A673 (cell line): ENCODE data around the gene SLC25A20.

ENCODE experiments used
- CTCF ChIP-seq: fragments of 300-800, 200-600 bp; sonication (generic); conservative IDR thresholded peaks from 2 replicates; pipeline ENCODE4 v1.5.1; 2017; ENCODE audit warnings: low read depth, mild to moderate bottlenecking, antibody characterized with exemption, low read length, moderate library complexity, mixed read lengths
- EZH2 ChIP-seq: fragments of 200-600 bp; sonication (generic); IDR thresholded peaks from 2 replicates; pipeline ENCODE4 v1.6.1; 2017; ENCODE audit warnings: borderline replicate concordance, low read depth, mild to moderate bottlenecking, mixed read lengths, antibody characterized with exemption, low read length; ENCODE audit not compliant: poor library complexity, severe bottlenecking

GRCh38 chr3:48847053-48847503 lies 51.6 kb downstream of the SLC25A20 start:
- TF ChIP-seq CTCF (no peak), EZH2 (no peak)
